Cardiac fibroblast (primary cell): ENCODE results near the gene MTHFSD.

Experiments used
- DNase-seq, 2 donors: peaks; one replicate each; pipeline versions ENCODE4 v3.0.0 to v3.0.0-alpha.2; 2010; ENCODE audit warnings: low read depth in 2 of 2
- H3K4me3 ChIP-seq, 2 donors: replicated peaks in 1 of 2; 1 replicate in 1 of 2; 2 replicates in 1 of 2; pipeline ENCODE4 v1.5.1; 2011; ENCODE audit warnings: low read depth in 2 of 2, low read length in 2 of 2, mild to moderate bottlenecking in 2 of 2, moderate library complexity in 1 of 2
- CTCF ChIP-seq: IDR thresholded peaks from one replicate; pipeline ENCODE4 v1.5.1; 2011; ENCODE audit warnings: low read depth, mild to moderate bottlenecking, low read length, inconsistent platforms

MTHFSD gene

DNA sequence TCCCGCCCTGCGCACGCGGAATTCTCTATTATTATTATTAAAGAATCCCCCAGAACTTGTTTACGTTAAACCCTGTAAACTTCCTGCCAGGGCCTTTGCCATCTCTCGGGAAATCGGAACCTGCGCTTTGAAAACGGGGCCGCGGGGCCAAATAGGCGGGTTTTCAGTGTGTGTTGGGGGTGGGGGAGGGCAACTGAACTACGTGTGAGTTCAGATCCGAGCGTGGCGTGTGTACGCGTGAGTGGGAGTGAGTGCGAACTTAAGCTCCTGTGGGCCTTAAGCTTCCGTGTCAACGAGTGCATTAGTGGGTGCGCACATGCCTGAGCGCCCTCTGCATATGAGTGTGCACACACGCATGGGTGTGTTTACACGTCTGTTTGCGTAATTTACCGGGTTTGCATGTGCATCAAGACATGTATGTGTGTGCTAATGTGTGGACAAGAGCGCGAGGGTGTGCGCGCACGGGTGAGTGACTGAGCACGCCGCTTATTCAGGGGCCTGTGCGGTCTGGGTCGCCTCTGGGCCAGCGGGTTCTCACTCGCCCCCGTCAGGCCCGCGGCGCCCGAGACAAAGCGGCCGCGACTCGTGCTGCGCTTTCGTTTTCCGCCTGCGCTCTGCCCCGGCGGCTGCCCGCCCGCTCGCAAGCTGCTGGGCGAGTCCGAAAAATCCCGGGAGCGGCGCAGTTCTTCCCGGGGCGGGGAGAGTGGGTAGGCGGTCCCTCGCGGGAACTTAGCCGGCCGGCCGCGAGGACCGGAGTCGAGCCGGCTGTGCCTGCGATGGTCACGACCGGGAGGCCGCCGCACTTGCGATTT, 45.9 kb downstream of the MTHFSD start:
- H3K4me3 ChIP-seq, result peak overlapping the region; percentile 43 to 49
- no peak for TF ChIP-seq CTCF
- peak; percentile 68 to 73 for DNase-seq

- TF ChIP-seq CTCF, result no peak
- no peak overlapping the region for H3K4me3 ChIP-seq
- DNase-seq, result peak; percentile 18 to 27
Measured at GRCh38 chr16:86508028-86508946, 46.7 kb downstream of the MTHFSD start.

DNA sequence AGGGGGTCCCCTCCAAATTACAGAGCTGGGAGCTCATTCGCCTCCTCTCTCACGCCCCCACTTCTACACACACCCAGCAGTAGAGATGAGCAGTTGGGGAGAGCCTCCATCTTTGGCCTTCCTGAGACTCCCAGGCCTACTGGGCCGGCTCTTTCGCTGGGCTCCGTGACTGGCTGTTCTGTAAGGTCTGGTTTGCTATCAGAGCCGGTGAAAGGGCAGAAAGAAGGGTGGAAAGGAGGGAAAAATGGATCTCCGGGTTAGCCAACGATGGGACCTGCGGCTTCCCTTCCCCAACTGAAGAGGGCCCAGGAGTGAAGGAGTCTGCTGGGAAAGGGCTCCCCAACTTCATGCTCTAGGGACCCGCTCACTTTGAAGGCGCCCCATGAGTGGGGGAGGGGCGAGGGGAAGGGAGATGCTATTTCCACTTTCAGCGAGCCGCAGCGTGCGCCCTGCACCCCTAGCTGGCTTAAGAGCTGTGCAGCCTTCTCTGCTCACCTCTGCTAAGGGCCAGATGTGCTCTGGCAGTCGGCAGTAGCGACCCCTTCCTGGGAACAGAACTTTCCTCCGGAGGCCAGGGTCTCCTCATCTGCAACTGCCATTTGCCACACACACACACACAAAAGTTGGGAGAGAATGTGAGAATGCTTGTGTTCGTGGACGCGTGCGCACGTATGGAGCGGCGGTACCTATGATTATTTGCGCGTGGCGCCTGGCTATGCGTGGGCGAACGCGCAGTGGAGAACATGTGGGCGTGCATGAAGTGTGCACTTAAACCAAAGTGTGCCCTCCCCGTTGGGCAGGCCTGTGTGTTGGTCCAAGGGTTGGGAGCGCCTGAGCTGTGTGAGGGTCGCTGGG, 47.6 kb downstream of the MTHFSD start:
- TF ChIP-seq CTCF, result no peak
- no peak for DNase-seq
- H3K4me3 ChIP-seq, result no peak overlapping the region

- no peak overlapping the region for H3K4me3 ChIP-seq
- no peak for TF ChIP-seq CTCF
- no peak for DNase-seq
Measured at GRCh38 chr16:86505899-86506864, 48.9 kb downstream of the MTHFSD start.

GRCh38 chr16:86505185-86505898, 49.7 kb downstream of the MTHFSD start:
- no peak for TF ChIP-seq CTCF
- H3K4me3 ChIP-seq, result peak overlapping the region in 1 of 2 donors; percentile 19
- no peak for DNase-seq
